Measurements from ENCODE around the gene SMARCAL1.

GRCh38 chr2:216406826-216407225, 5.5 kb upstream of the SMARCAL1 start:
- TF ChIP-seq CTCF (IDR thresholded peaks at IDR 0.05; ENCODE audit: low read length) (no peak), EZH2phosphoT487 (IDR thresholded peaks at IDR 0.05; ENCODE audit: low read length) (no peak), EZH2 (optimal IDR thresholded peaks at IDR 0.05; ENCODE audit: low read depth, low read length) (no peak)
